DOHH2 (cell line): ENCODE measurements around the gene ISM2.

Experiments used
- H3F3A ChIP-seq: fragments of 200-600 bp; sonication (generic), shearing (Covaris generic); 2 replicates; pipeline ENCODE4 v1.6.0; 2016; ENCODE audit warnings: antibody characterized with exemption, mild to moderate bottlenecking; ENCODE audit not compliant: control insufficient read depth, insufficient read depth
- H3K27ac ChIP-seq: fragments of 200-600 bp; sonication (generic); 2 replicates; pipeline ENCODE4 v1.5.1; 2014; ENCODE audit warnings: low read depth, mild to moderate bottlenecking, low read length, moderate library complexity
- H3K27me3 ChIP-seq: fragments of 200-600 bp; sonication (generic); 2 replicates; pipeline ENCODE4 v1.6.1; 2014; ENCODE audit warnings: mild to moderate bottlenecking, low read length, mixed read lengths; ENCODE audit not compliant: control insufficient read depth
- H3K36me3 ChIP-seq: fragments of 200-600 bp; sonication (generic); 2 replicates; pipeline ENCODE4 v1.6.1; 2014; ENCODE audit warnings: mild to moderate bottlenecking, low read length, moderate library complexity, mixed read lengths; ENCODE audit not compliant: control insufficient read depth
- H3K4me1 ChIP-seq: fragments of 200-600 bp; sonication (generic); 2 replicates; pipeline ENCODE4 v1.6.1; 2014; ENCODE audit warnings: mild to moderate bottlenecking, low read length, mixed read lengths; ENCODE audit not compliant: control insufficient read depth
- H3K4me2 ChIP-seq: fragments of 200-600 bp; sonication (generic); 2 replicates; pipeline ENCODE4 v1.6.0; 2014; ENCODE audit warnings: mild to moderate bottlenecking, low read length, moderate library complexity
- H3K4me3 ChIP-seq: fragments of 200-600 bp; sonication (generic); 2 replicates; pipeline ENCODE4 v1.5.1; 2014; ENCODE audit warnings: mild to moderate bottlenecking, low read length, mixed read lengths
- H3K79me2 ChIP-seq: fragments of 200-600 bp; sonication (generic); 2 replicates; pipeline ENCODE4 v1.6.1; 2014; ENCODE audit warnings: mild to moderate bottlenecking, low read length, mixed read lengths; ENCODE audit not compliant: control insufficient read depth
- H3K9me2 ChIP-seq: fragments of 200-600 bp; sonication (generic); replicated peaks from 2 replicates; pipeline ENCODE4 v1.6.1; 2014; ENCODE audit warnings: mild to moderate bottlenecking, low read length, mixed read lengths; ENCODE audit not compliant: control insufficient read depth
- H3K9me3 ChIP-seq: fragments of 200-600 bp; sonication (generic); 2 replicates; pipeline ENCODE4 v1.6.1; 2014; ENCODE audit warnings: antibody characterized with exemption, low read length, mixed read lengths; ENCODE audit not compliant: control insufficient read depth, insufficient read depth
- H4K20me1 ChIP-seq: fragments of 200-600 bp; sonication (generic); 2 replicates; pipeline ENCODE4 v1.6.0; 2014; ENCODE audit warnings: low read depth, mild to moderate bottlenecking, antibody characterized with exemption, low read length, moderate library complexity; ENCODE audit not compliant: control insufficient read depth, insufficient read depth
- EZH2phosphoT487 ChIP-seq: fragments of 200-600 bp; sonication (generic); IDR thresholded peaks from 2 replicates; pipeline ENCODE4 v1.6.1; 2017; ENCODE audit warnings: borderline replicate concordance, mild to moderate bottlenecking, antibody characterized with exemption, low read length, moderate library complexity, mixed read lengths
- TF ChIP-seq, protein P1 (sequence below): fragments of 200-600 bp; sonication (generic); IDR thresholded peaks from one replicate; pipeline ENCODE4 v1.5.1; 2014; ENCODE audit warnings: antibody characterized with exemption, mild to moderate bottlenecking, low read depth, low read length; ENCODE audit not compliant: poor library complexity, severe bottlenecking

ISM2 gene

DNA sequence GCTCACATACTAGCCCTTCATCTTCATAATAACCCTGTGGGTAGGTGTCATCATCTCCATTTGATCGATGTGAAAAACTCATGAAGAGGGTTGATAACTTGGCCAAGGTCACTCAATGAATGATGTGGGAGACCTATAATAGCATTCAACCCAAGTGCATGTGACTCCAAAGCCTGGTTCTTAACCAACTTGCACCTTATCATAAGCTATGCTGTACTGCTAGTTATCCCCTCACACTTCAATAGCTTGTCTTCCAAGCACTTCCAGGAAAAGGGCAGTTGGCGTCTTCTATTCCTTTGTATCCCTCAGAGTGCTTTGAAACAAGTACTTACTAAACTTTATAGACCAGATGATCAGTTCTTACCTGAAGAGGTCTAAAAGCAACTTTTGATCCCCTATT lies 56.4 kb downstream of the ISM2 start:
- H3K9me2 ChIP-seq, result no peaks in the 10 kb centered on the region
- peaks cover 38% of the 10 kb centered on the region for H3K36me3 ChIP-seq
- H3K27ac ChIP-seq, result no peak overlapping the region

DNA sequence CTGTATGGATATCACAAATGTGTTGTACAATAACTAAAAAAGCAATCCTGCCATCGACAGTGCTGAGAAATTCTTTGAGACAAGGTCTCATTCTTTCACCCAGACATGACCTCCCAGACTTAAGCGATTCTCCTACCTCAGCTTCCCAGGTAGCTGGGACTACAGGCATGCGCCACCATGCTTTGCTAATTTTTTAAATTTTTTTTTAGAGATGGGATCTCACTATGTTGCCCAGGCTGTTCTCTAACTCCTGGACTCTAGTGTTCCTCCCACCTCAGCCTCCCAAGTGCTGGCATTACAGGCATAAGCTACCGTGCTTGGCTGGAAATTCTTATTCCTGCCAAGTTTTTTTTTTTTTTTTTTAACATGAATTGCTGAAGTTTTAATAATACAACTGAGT lies 58.8 kb downstream of the ISM2 start:
- no peaks in the 10 kb centered on the region for H3K27me3 ChIP-seq
- H3K27ac ChIP-seq, result no peak overlapping the region
- no peaks in the 10 kb centered on the region for H3K79me2 ChIP-seq
- H3K4me2 ChIP-seq, result no peak overlapping the region
- H3K4me3 ChIP-seq, result no peak overlapping the region
- H3K9me3 ChIP-seq, result no peaks in the 10 kb centered on the region
- H3F3A ChIP-seq, result no peaks in the 10 kb centered on the region
- H3K9me2 ChIP-seq, result no peaks in the 10 kb centered on the region
- peaks cover 52% of the 10 kb centered on the region for H3K36me3 ChIP-seq
- H3K4me1 ChIP-seq, result no peaks in the 10 kb centered on the region
- TF ChIP-seq EZH2phosphoT487, result no peak
- TF ChIP-seq, protein P1, sequence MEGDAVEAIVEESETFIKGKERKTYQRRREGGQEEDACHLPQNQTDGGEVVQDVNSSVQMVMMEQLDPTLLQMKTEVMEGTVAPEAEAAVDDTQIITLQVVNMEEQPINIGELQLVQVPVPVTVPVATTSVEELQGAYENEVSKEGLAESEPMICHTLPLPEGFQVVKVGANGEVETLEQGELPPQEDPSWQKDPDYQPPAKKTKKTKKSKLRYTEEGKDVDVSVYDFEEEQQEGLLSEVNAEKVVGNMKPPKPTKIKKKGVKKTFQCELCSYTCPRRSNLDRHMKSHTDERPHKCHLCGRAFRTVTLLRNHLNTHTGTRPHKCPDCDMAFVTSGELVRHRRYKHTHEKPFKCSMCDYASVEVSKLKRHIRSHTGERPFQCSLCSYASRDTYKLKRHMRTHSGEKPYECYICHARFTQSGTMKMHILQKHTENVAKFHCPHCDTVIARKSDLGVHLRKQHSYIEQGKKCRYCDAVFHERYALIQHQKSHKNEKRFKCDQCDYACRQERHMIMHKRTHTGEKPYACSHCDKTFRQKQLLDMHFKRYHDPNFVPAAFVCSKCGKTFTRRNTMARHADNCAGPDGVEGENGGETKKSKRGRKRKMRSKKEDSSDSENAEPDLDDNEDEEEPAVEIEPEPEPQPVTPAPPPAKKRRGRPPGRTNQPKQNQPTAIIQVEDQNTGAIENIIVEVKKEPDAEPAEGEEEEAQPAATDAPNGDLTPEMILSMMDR, result no peak
- no peaks in the 10 kb centered on the region for H4K20me1 ChIP-seq

More for the DNA sequence above, 56.4 kb downstream of the ISM2 start:
- H3K9me3 ChIP-seq, result no peaks in the 10 kb centered on the region
- no peaks in the 10 kb centered on the region for H3K27me3 ChIP-seq
- H3K4me1 ChIP-seq, result no peaks in the 10 kb centered on the region
- no peak overlapping the region for H3K4me2 ChIP-seq
- H3K4me3 ChIP-seq, result no peak overlapping the region
- TF ChIP-seq, protein P1, result no peak
- no peak for TF ChIP-seq EZH2phosphoT487
- no peaks in the 10 kb centered on the region for H3F3A ChIP-seq
- no peaks in the 10 kb centered on the region for H4K20me1 ChIP-seq
- no peaks in the 10 kb centered on the region for H3K79me2 ChIP-seq

DNA sequence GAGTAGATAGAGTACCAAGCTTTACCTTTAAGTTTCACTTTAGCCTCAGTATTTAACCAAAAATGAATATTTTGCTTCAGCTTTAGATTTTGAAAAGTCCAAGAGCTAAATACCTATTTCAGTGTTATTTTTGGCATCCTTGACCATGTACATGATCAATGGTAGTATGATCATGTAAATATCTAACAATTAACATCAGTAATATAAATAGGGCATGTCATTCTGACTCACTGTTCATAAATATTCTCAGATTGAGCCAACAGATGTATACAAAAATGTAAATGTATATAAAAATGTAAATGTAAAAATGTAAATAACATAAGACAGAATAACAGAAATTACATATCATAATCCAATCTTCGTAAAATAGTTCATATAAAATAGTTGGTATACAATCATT lies 60.0 kb downstream of the ISM2 start:
- H3K9me3 ChIP-seq, result no peaks in the 10 kb centered on the region
- no peaks in the 10 kb centered on the region for H4K20me1 ChIP-seq

More for the DNA sequence above, 60.0 kb downstream of the ISM2 start:
- Histone ChIP-seq H3K36me3 (peaks cover 57% of the 10 kb centered on the region), H3K4me3 (no peak overlapping the region), H3K27ac (no peak overlapping the region), H3K79me2 (no peaks in the 10 kb centered on the region), H3K4me1 (no peaks in the 10 kb centered on the region), H3F3A (no peaks in the 10 kb centered on the region), H3K9me2 (no peaks in the 10 kb centered on the region), H3K27me3 (no peaks in the 10 kb centered on the region), H3K4me2 (no peak overlapping the region)
- TF ChIP-seq, protein P1, result no peak
- TF ChIP-seq EZH2phosphoT487, result no peak
